Measurements from ENCODE around the gene ZNF579.
"Not testable (repeated sequence)": the region's sequence is repeated elsewhere in the genome, so short reads cannot be mapped to it uniquely, and the experiment has no call there.

The ZNF579 gene

DNA sequence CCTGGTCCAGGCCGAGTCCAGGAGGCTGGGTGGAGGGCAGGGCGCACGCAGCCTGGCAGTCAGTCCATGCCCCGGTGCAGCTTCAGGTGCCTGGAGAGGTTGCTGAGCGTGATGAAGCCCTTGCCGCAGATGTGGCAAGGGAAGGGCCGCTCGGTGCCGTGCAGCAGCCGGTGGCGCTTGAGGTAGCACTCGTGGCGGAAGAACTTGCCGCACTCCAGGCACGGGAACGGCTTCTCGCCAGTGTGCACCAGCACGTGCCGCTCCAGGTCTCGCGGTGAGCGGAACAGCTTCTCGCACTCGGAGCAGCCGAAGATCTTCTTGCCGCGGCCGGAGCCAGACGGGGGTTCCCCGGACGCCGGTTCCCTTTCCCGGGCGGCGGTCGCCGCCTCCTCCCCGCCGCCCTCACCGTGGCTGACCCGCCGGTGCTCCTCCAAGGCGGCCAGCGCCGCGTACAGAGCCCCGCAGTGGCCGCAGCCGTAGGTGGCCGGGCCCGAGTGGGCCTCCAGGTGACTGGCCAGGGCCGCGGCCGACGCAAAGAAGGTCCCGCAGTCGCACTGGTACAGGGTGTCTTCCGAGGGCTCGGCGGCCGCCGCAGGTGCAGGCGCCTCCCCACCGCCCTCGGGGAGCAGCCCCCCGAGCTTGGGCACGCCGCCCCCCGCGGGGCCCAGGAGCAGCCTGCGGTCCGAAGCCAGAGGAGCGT lies 11.9 kb upstream of the ZNF579 start:
- no peak for DNase-seq

DNA sequence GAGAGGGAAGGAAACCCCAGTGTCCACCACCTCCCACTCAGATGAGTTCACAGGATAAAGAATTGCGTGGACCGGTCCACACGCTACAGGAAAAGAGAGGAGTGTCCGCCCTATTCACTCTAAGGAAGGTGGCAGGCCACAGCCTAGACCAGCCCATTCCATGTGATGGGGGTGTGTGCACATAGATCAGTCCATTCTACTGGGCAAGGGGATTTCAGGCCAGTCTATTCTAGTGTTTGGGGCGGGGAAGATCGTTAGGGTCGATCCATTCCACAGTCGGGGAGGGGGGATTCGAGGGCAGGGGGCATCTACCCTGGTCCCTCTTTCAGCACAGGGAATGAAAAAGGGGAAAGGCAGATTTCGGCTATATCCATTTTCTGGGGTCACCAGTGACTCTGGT lies 10.9 kb upstream of the ZNF579 start:
- no peak for DNase-seq

DNA sequence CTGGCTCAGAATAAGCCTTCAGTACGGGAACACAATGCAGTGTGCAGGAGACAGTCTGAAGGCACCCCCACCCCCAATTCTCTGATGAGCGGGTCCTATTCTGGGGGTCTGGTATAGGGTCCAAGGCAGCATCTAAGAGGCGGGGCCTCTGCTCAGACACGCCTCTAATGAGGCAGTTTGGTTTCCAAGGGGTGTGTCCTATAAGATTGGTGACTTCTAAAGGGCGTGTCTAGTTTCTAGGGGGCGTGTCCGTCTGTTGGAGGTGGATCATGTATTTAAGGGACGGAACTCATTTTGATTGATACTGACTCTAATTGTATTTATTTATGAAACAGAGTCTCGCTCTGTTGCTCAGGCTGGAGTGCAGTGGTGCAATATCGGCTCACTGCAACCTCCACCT lies 10.0 kb upstream of the ZNF579 start:
- DNase-seq, result no peak

DNA sequence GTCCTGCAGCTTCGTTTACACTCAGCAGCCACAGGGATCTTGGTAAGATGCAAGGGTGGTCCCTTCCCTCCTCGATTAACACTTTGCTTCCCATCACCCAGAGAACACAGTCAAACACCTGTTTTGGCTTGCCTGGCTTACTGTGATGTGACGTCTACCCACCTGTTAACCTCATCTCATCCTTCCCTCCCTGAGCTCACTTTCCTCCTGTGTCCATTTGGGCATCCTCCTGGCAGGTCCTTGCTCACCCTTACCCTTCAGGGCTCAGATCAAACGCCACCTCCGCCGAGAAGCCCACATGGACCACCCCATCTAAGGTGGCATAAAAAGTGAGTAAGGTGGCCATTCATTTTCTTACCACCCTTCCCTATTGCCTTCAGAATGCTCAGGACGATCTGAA lies 9.5 kb upstream of the ZNF579 start:
- DNase-seq, result no peak

- DNase-seq, result no peak
Measured at GRCh38 chr19:55588738-55589137, 8.1 kb upstream of the ZNF579 start.

DNA sequence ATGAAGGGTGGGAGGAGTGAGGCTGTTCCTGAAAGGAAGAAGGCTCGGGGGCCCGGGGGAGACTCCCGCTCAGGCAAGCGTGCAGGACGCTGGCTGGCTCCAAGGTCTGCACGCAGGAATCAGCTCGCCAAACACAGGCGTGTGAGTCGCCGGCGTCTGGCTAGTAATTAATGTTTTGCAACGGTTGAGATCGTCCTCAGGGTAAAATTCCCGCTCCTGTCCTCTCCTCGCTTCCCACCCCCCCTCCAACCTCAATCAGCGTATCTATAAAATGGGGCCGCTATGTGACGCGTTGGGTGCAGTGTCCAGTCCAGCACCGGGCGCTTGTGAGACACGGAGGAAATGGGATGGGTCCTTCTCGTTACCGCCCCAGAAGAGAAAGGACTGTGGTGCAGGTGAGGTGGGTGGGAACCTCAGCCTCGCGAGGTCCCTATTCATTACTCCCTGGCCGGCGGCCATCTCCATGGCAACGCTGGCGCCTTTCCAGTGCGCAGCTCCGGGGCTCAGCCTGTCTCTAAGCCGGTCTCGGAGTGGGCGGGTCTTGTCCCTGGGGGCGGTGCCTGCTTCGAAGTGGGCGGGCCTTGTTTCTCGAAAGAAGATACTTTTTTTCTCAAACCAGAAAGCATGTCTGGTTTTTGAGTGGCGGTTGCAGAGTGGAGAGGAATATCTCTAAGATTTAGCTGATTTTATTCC lies 6.5 kb upstream of the ZNF579 start:
- DNase-seq, result peak; percentile 92

GRCh38 chr19:55585658-55586339 lies 5.2 kb upstream of the ZNF579 start:
- DNase-seq, result peak; percentile 51

GRCh38 chr19:55584871-55585270 lies 4.2 kb upstream of the ZNF579 start:
- DNase-seq, result no peak

GRCh38 chr19:55583897-55584296 lies 3.2 kb upstream of the ZNF579 start:
- not testable (repeated sequence) for DNase-seq

GRCh38 chr19:55582284-55582683 lies 1.6 kb upstream of the ZNF579 start:
- DNase-seq, result not testable (repeated sequence)

GRCh38 chr19:55581823-55582223 lies 1.2 kb upstream of the ZNF579 start:
- no peak for DNase-seq

DNA sequence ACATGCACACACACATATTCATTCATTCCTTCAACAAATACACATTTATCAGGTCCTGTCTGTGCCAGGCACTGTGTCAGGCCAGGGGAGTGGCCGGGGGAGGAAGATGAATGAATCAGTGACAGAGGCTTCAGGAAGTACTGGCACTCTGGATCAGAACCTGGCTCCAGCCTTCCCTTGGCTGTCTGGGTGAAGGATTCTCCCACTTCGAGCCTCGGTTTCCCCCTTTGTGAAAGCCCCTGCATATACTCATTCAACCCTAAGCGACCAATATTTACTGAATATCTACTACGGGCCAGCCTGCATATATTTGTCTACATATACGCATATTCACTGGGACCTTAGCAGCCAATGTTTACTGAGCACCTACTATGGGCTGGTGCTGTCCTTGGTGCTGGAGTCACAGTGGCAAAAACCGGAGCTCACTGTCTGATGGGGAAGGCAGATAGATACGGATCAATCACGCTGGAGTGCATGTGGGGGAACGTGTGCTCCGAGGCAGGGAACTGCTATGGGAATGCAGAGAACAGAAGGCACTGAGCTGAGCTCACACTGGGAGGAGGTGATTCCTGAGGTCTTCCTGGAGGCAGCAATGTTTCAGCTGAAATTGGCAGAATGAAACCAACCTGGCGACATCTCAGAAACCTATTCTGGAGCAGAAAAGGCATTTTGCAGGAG lies 636 bp upstream of the ZNF579 start:
- no peak for DNase-seq

DNA sequence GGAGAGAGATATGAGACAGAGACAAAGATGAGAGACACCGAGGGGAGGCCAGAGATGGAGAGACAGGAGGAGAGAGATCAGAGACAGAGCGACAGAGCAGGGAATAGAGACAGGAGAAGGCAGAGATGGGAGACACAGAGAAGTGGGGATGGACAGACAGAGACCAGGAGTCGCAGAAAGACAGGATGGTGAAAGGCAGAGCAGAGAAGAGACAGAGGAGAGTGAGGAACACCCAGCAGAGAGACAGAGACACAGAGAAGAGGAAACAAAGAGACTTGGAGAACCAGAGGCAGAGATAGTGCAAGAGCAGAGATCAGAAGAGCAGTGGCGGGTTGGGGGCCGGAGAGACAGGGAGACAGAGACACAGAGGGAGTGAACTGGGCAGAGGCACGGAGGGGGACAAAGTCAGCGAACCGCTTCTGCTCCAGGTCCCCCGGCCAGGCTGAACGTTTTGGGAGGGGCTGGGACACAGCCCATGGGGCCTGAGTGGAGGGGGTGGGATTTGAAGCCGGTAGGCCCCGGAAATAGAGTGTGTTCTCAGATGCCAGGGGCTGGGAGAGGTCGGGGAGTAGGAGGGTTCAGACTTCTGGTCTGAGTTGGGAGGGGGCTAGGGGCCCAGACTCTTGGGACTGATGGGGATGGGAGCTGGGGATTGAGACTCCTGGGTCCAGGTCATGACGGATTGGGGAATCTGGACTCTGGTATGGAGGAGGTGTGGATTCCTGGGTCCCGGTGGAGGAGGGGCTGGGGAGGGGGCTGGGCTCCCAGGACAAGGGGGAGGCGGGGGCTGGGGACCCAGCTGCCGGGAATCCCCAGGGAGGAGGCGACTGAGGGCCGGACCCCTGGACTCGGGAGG lies 654 bp downstream of the ZNF579 start:
- no peak for DNase-seq

DNA sequence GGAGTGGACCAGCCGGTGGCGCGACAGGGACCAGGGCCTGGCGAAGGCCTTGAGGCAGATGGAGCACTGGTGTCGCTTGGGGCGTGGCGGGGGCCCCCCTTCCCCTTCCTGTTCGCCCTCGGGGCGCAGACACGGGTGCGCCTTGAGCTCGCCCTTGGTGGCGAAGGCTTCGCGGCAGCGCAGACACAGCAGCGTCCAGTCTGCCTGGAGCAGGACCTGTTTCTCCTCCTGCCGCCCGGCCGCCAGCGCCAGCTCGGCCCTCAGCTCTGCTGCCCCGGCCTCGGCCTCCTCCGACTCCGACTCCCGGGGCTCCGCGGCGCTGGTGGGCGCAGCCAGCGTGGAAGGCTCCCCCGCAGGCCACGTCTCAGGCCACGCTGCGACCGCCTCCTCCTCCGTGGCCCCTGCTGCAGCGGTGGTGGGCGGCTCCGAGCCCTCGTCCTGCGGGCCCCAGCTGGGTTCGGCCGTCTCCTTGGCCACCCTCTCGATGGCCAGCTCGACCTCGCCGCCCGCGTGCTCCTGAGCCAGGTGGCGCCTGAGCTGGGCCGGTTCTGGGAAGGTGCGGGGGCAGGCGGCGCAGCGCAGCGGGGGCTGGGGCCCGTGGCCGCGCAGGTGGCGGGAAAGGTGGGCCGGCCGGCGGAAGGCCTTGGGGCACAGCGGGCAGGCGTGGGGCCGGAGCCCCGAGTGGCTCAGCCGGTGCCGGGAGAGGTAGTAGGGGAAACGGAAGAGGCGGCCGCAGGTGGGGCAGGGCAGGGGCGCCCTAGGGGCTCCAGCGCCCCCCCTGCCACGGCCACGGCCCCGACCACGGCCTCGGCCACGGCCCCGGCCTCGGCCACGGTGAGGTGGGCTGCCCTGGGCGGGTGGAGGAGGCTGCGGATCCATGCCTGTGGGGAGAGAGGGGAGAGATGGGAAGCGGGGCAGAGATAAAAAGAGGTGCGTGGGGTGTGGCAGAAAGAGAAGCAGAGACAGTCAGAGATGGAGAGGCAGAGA lies 1.6 kb downstream of the ZNF579 start:
- no peak for DNase-seq

GRCh38 chr19:55578031-55578760 lies 2.5 kb downstream of the ZNF579 start:
- DNase-seq, result no peak

DNA sequence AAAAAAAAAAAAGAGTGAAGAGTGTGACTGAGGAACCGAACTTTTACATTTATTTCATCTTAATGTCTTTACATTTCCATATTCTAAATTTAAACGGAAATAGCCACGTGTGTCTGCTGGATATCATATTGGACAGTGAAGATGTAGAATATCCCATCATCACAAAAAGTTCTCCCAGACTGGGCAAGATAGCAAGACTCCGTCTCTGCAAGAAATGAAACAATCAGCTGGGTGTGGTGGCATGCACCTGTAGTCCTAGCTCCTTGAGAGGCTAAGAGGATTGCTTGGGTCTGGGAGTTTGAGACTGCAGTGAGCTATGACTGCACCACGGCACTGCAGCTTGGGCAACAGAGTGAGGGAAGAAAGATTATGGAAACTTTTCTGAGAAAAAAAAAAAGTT lies 3.9 kb downstream of the ZNF579 start:
- no peak for DNase-seq

DNA sequence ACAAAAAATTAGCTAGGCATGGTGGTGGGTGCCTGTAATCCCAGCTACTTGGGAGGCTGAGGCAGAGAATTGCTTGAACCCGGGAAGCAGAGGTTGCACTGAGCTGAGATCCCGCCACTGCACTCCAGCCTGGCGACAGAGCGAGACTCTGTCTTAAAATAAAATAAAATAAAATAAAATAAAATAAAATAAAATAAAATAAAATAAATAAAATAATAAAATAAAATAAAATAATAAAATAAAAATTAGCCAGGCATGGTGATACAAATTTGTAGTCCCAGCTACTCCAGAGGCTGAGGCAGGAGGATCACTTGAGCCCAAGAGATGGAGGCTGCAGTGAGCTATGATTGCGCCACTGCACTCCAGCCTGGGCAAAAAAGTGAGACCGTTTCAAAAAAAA lies 6.7 kb downstream of the ZNF579 start:
- DNase-seq, result not testable (repeated sequence)

DNA sequence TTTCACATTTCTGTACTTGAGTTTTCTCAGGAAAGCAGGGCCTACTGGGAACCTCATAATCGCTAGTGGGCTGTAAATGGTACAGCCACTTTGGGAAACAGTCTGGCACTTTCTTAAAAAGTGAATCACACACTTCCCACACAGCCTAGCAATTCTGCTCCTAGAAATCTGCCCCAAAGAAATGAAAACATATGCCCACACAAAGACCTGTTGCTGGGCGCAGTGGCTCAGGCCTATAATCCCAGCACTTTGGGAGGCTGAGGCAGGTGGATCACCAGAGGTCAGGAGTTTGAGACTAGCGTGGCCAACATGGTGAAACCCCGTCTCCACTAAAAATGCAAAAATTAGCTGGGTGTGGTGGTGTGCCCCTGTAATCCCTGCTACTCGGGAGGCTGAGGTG lies 11.2 kb downstream of the ZNF579 start:
- not testable (repeated sequence) for DNase-seq

- DNase-seq, result no peak
Measured at GRCh38 chr19:55567708-55568328, 12.8 kb downstream of the ZNF579 start.

- DNase-seq, result no peak
Measured at GRCh38 chr19:55566823-55567222, 13.8 kb downstream of the ZNF579 start.
